K562 (cell line): ENCODE results near the gene NT5C2. TPM values are rescaled to one million over a fixed set of nuclear protein-coding genes. Genes with fewer than 3 reads are reported as not detected.

Experiments used
- ATAC-seq: fragments of 200-7000 bp; cut with Tn5 transposase; 3 replicates; pipeline ENCODE4 v1.9.1; 2020; ENCODE audit warnings: moderate library complexity
- BruUV-seq: library from RNA; stranded (reverse); fragments of 400-500 nt; replicated peaks from 2 replicates; lab custom pipeline; 2021; lab: Mats Ljungman, UMichigan
- CTCF ChIA-PET: fragments of 300-600 bp; formaldehyde crosslinking; extraction: SDS; loops from one replicate; lab custom pipeline; 2021; ENCODE audit warnings: low intra/inter-chr PET ratio; lab: Yijun Ruan, JAX
- POLR2A ChIA-PET: fragments of 300-600, 350-650 bp; sonication (Branson Sonifier 250); formaldehyde crosslinking; extraction: SDS; loops from one replicate; lab custom pipeline; 2021; ENCODE audit warnings: antibody characterized with exemption, inconsistent platforms; lab: Yijun Ruan, JAX
- DNase-seq, 4 experiments: peaks; one replicate each; pipeline versions ENCODE4 v3.0.0 to v3.0.0-alpha.2; 2011 to 2018; ENCODE audit warnings: low spot score in 3 of 4, mixed read lengths in 3 of 4; ENCODE audit errors: extremely low read depth in 1 of 4
- FAIRE-seq: peaks from 2 replicates; lab custom pipeline; 2011; peaks lifted over from hg19 to GRCh38; lab: Jason Lieb, UNC
- H2AFZ ChIP-seq: 2 replicates; pipeline ENCODE4 v1.6.0; 2011; ENCODE audit warnings: low read depth, low read length, control low read depth, inconsistent platforms
- H3K27ac ChIP-seq: fragments of 200-600 bp; 3 replicates; pipeline ENCODE4 v1.8.0; 2011; ENCODE audit warnings: low read depth, mild to moderate bottlenecking, control low read depth, inconsistent platforms, low read length, moderate library complexity, mixed read lengths; ENCODE audit errors: extremely low read depth
- H3K27me3 ChIP-seq, 2 experiments: fragments of 300-600 bp in 1 of 2; 2 replicates in 1 of 2; 3 replicates in 1 of 2; pipeline versions ENCODE4 v1.6.0 to v1.8.0; 2011; ENCODE audit warnings: inconsistent platforms in 2 of 2, low read length in 2 of 2, mild to moderate bottlenecking in 1 of 2, mixed read lengths in 1 of 2, moderate library complexity in 1 of 2; ENCODE audit not compliant: control insufficient read depth in 2 of 2, insufficient read depth in 2 of 2
- H3K36me3 ChIP-seq: fragments of 300-600 bp; 3 replicates; pipeline ENCODE4 v1.8.0; 2011; ENCODE audit warnings: mild to moderate bottlenecking, low read length, inconsistent platforms; ENCODE audit not compliant: control insufficient read depth, insufficient read depth
- H3K4me1 ChIP-seq, 2 experiments: fragments of 200-600 bp in 1 of 2; replicated peaks in 1 of 2; 2 replicates in 1 of 2; 3 replicates in 1 of 2; pipeline versions ENCODE4 v1.5.1 to v1.8.0; 2011; ENCODE audit warnings: inconsistent platforms in 2 of 2, low read length in 2 of 2, mild to moderate bottlenecking in 1 of 2, mixed read lengths in 1 of 2, moderate library complexity in 1 of 2; ENCODE audit not compliant: control insufficient read depth in 2 of 2, insufficient read depth in 2 of 2
- H3K4me2 ChIP-seq: 2 replicates; pipeline ENCODE4 v1.6.1; 2011; ENCODE audit warnings: low read length, control low read depth, inconsistent platforms, mixed read lengths; ENCODE audit not compliant: insufficient read depth
- H3K4me3 ChIP-seq: fragments of 200-600 bp; sonication (generic), shearing (Covaris generic); 2 replicates; pipeline ENCODE4 v1.5.1; 2016; ENCODE audit warnings: control low read depth, inconsistent platforms
- H3K79me2 ChIP-seq: fragments of 200-600 bp; 3 replicates; pipeline ENCODE4 v1.8.0; 2011; ENCODE audit warnings: low read length, inconsistent platforms; ENCODE audit not compliant: control insufficient read depth, insufficient read depth
- H3K9ac ChIP-seq, 2 experiments: 2 replicates each; pipeline versions ENCODE4 v1.6.0 to v1.6.1; 2011; ENCODE audit warnings: low read depth in 2 of 2, low read length in 2 of 2, control low read depth in 1 of 2, inconsistent platforms in 1 of 2, mild to moderate bottlenecking in 1 of 2, mixed read lengths in 1 of 2; ENCODE audit not compliant: insufficient read depth in 1 of 2
- H3K9me1 ChIP-seq: one replicate; pipeline ENCODE4 v1.6.0; 2011; ENCODE audit warnings: inconsistent platforms, mild to moderate bottlenecking, low read length, moderate library complexity; ENCODE audit not compliant: control insufficient read depth, insufficient read depth
- H3K9me3 ChIP-seq: replicated peaks from 2 replicates; pipeline ENCODE4 v1.5.1; 2011; ENCODE audit warnings: low read depth, low read length, inconsistent platforms; ENCODE audit not compliant: control insufficient read depth, insufficient read depth
- H4K20me1 ChIP-seq: replicated peaks from 2 replicates; pipeline ENCODE4 v1.6.1; 2011; ENCODE audit warnings: low read length, inconsistent platforms, mixed read lengths; ENCODE audit not compliant: control insufficient read depth, insufficient read depth
- ATF1 ChIP-seq, 2 experiments: fragments of 450-650 bp in 1 of 2; IDR thresholded peaks; 2 replicates each; pipeline ENCODE4 v1.6.1; 2016; ENCODE audit warnings: missing compliant biosample characterization in 1 of 2, missing genetic modification characterization in 1 of 2
- HDAC6 ChIP-seq: IDR thresholded peaks from 2 replicates; pipeline ENCODE4 v1.6.1; 2012; ENCODE audit warnings: low read depth, mild to moderate bottlenecking, control low read depth, inconsistent platforms, low read length, moderate library complexity
- HNRNPLL ChIP-seq: fragments of 200-400 bp; formaldehyde crosslinking; IDR thresholded peaks from 2 replicates; pipeline ENCODE4 v1.6.1; 2017; ENCODE audit warnings: low read length, low read depth, mild to moderate bottlenecking; ENCODE audit not compliant: poor library complexity, severe bottlenecking
- HOXB6 ChIP-seq: fragments of 250-450 bp; sonication (Bioruptor Pico); IDR thresholded peaks from 2 replicates; pipeline ENCODE4 v1.5.1; 2022; ENCODE audit warnings: mild to moderate bottlenecking, borderline replicate concordance
- KLF10 ChIP-seq: fragments of 250-450 bp; sonication (Bioruptor Pico); IDR thresholded peaks from 2 replicates; pipeline ENCODE4 v1.6.1; 2021; ENCODE audit warnings: matching md5 sums
- NONO ChIP-seq, 2 experiments: fragments of 200-400 bp in 1 of 2; fragments of 450-650 bp in 1 of 2; formaldehyde crosslinking in 1 of 2; IDR thresholded peaks; 2 replicates each; pipeline ENCODE4 v1.6.1; 2017; ENCODE audit warnings: low read depth in 2 of 2, mild to moderate bottlenecking in 2 of 2, moderate library complexity in 2 of 2, low read length in 1 of 2
- PHTF2 ChIP-seq: fragments of 250-450 bp; sonication (Bioruptor Pico); IDR thresholded peaks from 2 replicates; pipeline ENCODE4 v1.5.0; 2021; ENCODE audit warnings: mild to moderate bottlenecking
- RBM34 ChIP-seq: fragments of 200-400 bp; formaldehyde crosslinking; IDR thresholded peaks from 2 replicates; pipeline ENCODE4 v1.6.1; 2018; ENCODE audit warnings: low read length, borderline replicate concordance; ENCODE audit not compliant: insufficient read depth
- ZNF512 ChIP-seq: IDR thresholded peaks from 2 replicates; pipeline ENCODE4 v1.6.1; 2016; ENCODE audit warnings: missing genetic modification characterization, missing compliant biosample characterization
- WGBS: fragments of 100-300 bp; shearing (Covaris generic); methylation state at CpG from one replicate; pipeline ENCODE4 v1.1.6; 2016; ENCODE audit warnings: low coverage, mixed read lengths; ENCODE audit not compliant: insufficient coverage; ENCODE audit errors: missing lambda C conversion rate; 5-methylcytosine and 5-hydroxymethylcytosine counted together
- in situ Hi-C: fragments of 300-500 bp; cut with MboI; formaldehyde crosslinking; loops from 4 replicates; pipeline ENCODE4 v1.15.0; 2018; ENCODE audit warnings: inconsistent platforms, mixed read lengths
- intact Hi-C: fragments of 100-400 bp; cut with micrococcal nuclease; formaldehyde crosslinking; loops from 2 replicates; pipeline ENCODE4 v1.14.2; 2022
- polyA plus RNA-seq, 8 experiments: library from polyadenylated mRNA; depleted of rRNA in 4 of 8; stranded (reverse) in 5 of 8; unstranded in 3 of 8; fragments of >200 nt; fragmentation: Nextera tagmentation in 2 of 8; fragmentation: Illumina TruSeq in 1 of 8; extraction: Ambion mirVana in 2 of 8; extraction: Trizol in 1 of 8; gene quantifications; 2 replicates each; pipeline versions ENCODE4 v1.2.1 to v1.2.3, GENCODE V29; 2011 to 2014; ENCODE audit warnings: inconsistent platforms in 1 of 8, missing spikeins in 1 of 8
- total RNA-seq, 7 experiments: library from RNA; depleted of rRNA in 6 of 7; stranded (reverse); fragments of >200 nt in 6 of 7; fragmentation: Illumina TruSeq in 2 of 7; extraction: Trizol in 2 of 7; gene quantifications; 2 replicates each; pipeline versions ENCODE4 v1.2.1 to v1.2.3, GENCODE V29; 2011 to 2021; ENCODE audit warnings: low replicate concordance in 1 of 7
- TF ChIP-seq, protein P1 (sequence below): fragments of 250-450 bp; sonication (Bioruptor Pico); IDR thresholded peaks from 2 replicates; pipeline ENCODE4 v1.8.0; 2021; ENCODE audit warnings: borderline replicate concordance, mild to moderate bottlenecking, moderate library complexity; ENCODE audit not compliant: poor library complexity, severe bottlenecking

Gene NT5C2
- total and polyA plus RNA-seq, 9 of the 15 experiments (the other 6 are each of a cell fraction or from before 2014, with no cell fraction given) = 11.3 to 45.2 (median 27.7) TPM

DNA sequence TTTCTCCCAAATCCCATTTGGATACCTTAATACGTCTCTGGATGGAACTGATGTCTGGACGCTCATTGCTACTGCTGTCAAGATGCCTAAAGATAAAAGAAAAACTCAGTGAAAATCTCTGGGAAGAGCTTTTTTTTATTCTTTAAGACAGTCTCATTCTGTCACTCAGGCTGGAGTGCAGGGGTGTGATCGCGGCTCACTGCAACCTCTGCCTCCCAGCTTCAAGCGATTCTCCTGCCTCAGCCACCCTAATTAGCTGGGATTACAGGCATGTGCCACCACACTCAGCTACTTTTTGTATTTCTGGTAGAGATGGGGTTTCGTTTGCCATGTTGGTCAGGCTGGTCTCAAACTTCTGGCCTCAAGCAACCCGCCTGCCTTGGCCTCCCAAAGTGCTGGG is 102.2 kb downstream of the NT5C2 start:
- no peak overlapping the region for H3K4me3 ChIP-seq
- TF ChIP-seq, protein P1, sequence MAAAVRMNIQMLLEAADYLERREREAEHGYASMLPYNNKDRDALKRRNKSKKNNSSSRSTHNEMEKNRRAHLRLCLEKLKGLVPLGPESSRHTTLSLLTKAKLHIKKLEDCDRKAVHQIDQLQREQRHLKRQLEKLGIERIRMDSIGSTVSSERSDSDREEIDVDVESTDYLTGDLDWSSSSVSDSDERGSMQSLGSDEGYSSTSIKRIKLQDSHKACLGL (CRISPR knock-in tag) = no peak
- TF ChIP-seq HOXB6 (no peak), KLF10 (no peak), HNRNPLL (no peak)
- ATAC-seq (no peak), DNase-seq (no peak), FAIRE-seq (no peak)
- H3K36me3 ChIP-seq = peaks cover 81% of the 10 kb centered on the region; the same call in 2 of the 3 replicates
- CTCF ChIA-PET = no interaction called here
- no peak overlapping the region for H3K27ac ChIP-seq
- WGBS = 98% methylated on average over 4 of the region's 7 CpGs
- no peak overlapping the region for H2AFZ ChIP-seq
- no peaks in the 10 kb centered on the region for H3K27me3 ChIP-seq
- POLR2A ChIA-PET = interaction anchor here (0.6 to 1.8 kb wide), 3 partner anchors 9 to 11 kb away, joined by 3 to 8 read pairs (median 3); no protein-coding TSS in a partner anchor
- in situ Hi-C loops = no loop called here
- no peak overlapping the region for H3K4me2 ChIP-seq
- H3K9me1 ChIP-seq = no peaks in the 10 kb centered on the region
- H3K4me1 ChIP-seq = no peaks in the 10 kb centered on the region
- no peaks in the 10 kb centered on the region for H3K9me3 ChIP-seq
- no peak overlapping the region for H3K9ac ChIP-seq
- no peaks in the 10 kb centered on the region for H3K79me2 ChIP-seq
- no TSS peak for BruUV-seq
- no peaks in the 10 kb centered on the region for H4K20me1 ChIP-seq
- intact Hi-C loops = no loop called here

DNA sequence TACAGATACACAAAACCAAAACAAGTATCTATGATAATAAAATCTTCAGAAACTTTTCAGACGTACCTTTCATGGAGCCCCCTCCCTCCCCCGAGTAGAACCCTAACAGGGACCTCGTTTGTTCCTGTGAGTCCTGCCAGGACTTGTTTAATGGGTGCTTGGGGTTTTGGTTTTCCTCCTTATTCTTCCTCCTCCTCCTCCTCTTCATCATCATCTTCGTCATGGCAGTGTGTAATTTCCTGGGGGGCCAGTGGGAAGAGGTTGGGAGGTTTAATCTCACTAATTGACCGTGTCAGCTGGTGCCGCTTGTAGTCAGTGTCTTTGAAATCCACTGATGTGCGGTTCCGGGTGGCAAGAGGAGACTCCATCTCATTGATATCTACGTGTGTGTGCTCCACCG is 103.6 kb downstream of the NT5C2 start:
- CTCF ChIA-PET = no interaction called here
- in situ Hi-C loops = loop anchor here (10.0 kb wide), 1 partner anchor 155 kb away; the partner anchor contains the start of gene RPEL1
- peaks cover 81% of the 10 kb centered on the region; the same call in 2 of the 3 replicates for H3K36me3 ChIP-seq

More for the DNA sequence above, 103.6 kb downstream of the NT5C2 start:
- intact Hi-C loops = no loop called here
- no peaks in the 10 kb centered on the region for H3K9me3 ChIP-seq
- H4K20me1 ChIP-seq = no peaks in the 10 kb centered on the region
- no peaks in the 10 kb centered on the region for H3K79me2 ChIP-seq
- no peak overlapping the region for H2AFZ ChIP-seq
- no peaks in the 10 kb centered on the region for H3K9me1 ChIP-seq
- no peak overlapping the region for H3K4me2 ChIP-seq
- no peaks in the 10 kb centered on the region for H3K4me1 ChIP-seq
- H3K27me3 ChIP-seq = no peaks in the 10 kb centered on the region
- no peak overlapping the region for H3K27ac ChIP-seq
- 94% methylated on average over 10 of the region's 10 CpGs for WGBS
- no peak overlapping the region for H3K9ac ChIP-seq
- ATAC-seq (no peak), DNase-seq (no peak), FAIRE-seq (no peak)
- no TSS peak for BruUV-seq
- POLR2A ChIA-PET = no interaction called here
- TF ChIP-seq HDAC6 (no peak), ZNF512 (tag) (no peak), NONO (IDR thresholded peaks at IDR 0.05; ENCODE audit: low read depth in 2 of 2, low read length in 1 of 2) (no peak), ATF1 (CRISPR knock-in tag; IDR thresholded peaks at IDR 0.05) (no peak), ATF1 (tag; IDR thresholded peaks at IDR 0.05) (no peak), PHTF2 (no peak), RBM34 (no peak)
- no peak overlapping the region for H3K4me3 ChIP-seq
